Measurements from ENCODE around the gene PDLIM5. TPM values are rescaled to one million over a fixed set of nuclear protein-coding genes. Genes with fewer than 3 reads are reported as not detected.
A peak's percentile ranks its signal among the peaks of the same experiment; 100 is the strongest.
"Not testable (repeated sequence)": the region's sequence is repeated elsewhere in the genome, so short reads cannot be mapped to it uniquely, and the experiment has no call there.

PDLIM5 gene
- total RNA-seq, 2 donors from 2014 or later = 129 to 168 TPM

DNA sequence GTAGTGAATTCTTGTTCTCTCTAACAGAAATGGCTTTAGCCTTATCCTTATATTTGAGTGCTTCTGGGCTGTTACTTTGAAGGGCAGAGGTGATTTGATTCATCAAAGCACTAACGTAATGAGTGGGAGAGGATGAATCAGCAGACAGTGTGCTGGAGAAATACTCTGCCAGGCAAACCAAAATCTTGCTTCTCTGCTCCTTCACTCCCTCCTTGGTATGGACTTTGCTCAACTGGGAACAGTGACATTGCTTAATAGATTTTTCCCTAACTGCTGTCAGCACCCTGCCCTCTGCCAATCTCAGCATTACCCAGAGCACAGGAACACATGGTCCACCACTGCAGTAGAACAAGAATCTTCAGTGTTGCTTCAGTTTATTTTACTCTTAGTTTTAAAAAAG, 56.0 kb downstream of the PDLIM5 start:
- intact Hi-C loops (cut with DNase I) = no loop called here
- peak; percentile 29 for DNase-seq
- Histone ChIP-seq H3K27me3 (no peaks in the 10 kb centered on the region), H3K4me1 (peaks cover 11% of the 10 kb centered on the region), H3K9me3 (no peaks in the 10 kb centered on the region), H3K9ac (ENCODE audit: low read depth in 2 of 2, low read length in 2 of 2) (no peak overlapping the region), H3K4me3 (no peak overlapping the region), H3K27ac (peak overlapping the region; percentile 12), H3K36me3 (no peaks in the 10 kb centered on the region)
- TF ChIP-seq, protein P1, sequence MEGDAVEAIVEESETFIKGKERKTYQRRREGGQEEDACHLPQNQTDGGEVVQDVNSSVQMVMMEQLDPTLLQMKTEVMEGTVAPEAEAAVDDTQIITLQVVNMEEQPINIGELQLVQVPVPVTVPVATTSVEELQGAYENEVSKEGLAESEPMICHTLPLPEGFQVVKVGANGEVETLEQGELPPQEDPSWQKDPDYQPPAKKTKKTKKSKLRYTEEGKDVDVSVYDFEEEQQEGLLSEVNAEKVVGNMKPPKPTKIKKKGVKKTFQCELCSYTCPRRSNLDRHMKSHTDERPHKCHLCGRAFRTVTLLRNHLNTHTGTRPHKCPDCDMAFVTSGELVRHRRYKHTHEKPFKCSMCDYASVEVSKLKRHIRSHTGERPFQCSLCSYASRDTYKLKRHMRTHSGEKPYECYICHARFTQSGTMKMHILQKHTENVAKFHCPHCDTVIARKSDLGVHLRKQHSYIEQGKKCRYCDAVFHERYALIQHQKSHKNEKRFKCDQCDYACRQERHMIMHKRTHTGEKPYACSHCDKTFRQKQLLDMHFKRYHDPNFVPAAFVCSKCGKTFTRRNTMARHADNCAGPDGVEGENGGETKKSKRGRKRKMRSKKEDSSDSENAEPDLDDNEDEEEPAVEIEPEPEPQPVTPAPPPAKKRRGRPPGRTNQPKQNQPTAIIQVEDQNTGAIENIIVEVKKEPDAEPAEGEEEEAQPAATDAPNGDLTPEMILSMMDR (IDR thresholded peaks at IDR 0.05) = no peak

DNA sequence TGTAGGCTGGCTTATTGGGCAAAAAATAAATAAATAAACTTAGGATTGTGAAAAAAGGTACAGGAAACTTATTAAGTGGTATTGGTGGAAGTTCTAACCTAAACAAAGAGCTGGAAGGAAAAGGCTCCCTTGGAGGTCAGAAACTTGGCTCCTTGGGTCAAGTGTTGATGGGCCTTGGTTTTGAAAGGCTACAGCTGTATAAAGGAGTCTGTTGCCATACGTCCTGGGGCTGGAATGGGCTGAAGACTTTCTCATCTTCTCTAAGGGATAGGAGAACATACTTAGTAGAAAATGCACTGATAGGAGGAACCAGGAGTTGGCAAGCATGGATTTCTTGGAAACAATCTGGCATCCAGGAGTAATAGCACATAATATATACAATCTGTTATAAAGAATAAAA, 56.6 kb downstream of the PDLIM5 start:
- H3K27me3 ChIP-seq = no peaks in the 10 kb centered on the region
- peak overlapping the region; percentile 12 for H3K27ac ChIP-seq
- H3K4me1 ChIP-seq = peaks cover 11% of the 10 kb centered on the region
- intact Hi-C loops (cut with DNase I) = no loop called here
- TF ChIP-seq, protein P1 (IDR thresholded peaks at IDR 0.05) = no peak
- no peak overlapping the region for H3K4me3 ChIP-seq
- no peaks in the 10 kb centered on the region for H3K36me3 ChIP-seq
- H3K9ac ChIP-seq (ENCODE audit: low read depth in 2 of 2, low read length in 2 of 2) = peak overlapping the region in 1 of 2 donors; percentile 26
- H3K9me3 ChIP-seq = no peaks in the 10 kb centered on the region
- DNase-seq = no peak

DNA sequence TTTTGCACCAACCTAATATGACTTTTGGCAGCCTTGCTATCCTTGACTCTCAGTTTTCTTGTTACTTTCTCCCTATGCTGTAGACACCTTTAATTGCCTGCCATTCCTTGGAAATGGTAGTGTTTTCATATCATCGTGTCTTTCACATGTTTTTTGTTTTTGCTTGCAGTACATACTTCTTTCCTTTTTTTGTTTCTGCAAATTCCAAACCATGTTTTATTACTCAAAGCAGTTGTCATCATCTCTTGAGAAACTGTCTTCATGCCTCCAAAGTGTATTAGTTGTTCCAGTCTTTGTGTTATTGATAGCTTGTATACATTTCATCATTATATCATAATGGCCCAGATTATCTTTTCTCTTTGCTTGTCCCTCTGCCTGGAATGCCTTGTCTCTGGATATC, 57.1 kb downstream of the PDLIM5 start:
- DNase-seq = no peak
- Histone ChIP-seq H3K36me3 (no peaks in the 10 kb centered on the region), H3K4me3 (no peak overlapping the region), H3K27ac (no peak overlapping the region), H3K27me3 (no peaks in the 10 kb centered on the region), H3K9ac (ENCODE audit: low read depth in 2 of 2, low read length in 2 of 2) (no peak overlapping the region), H3K4me1 (peaks cover 11% of the 10 kb centered on the region), H3K9me3 (no peaks in the 10 kb centered on the region)
- intact Hi-C loops (cut with DNase I) = no loop called here
- TF ChIP-seq, protein P1 (IDR thresholded peaks at IDR 0.05) = no peak

DNA sequence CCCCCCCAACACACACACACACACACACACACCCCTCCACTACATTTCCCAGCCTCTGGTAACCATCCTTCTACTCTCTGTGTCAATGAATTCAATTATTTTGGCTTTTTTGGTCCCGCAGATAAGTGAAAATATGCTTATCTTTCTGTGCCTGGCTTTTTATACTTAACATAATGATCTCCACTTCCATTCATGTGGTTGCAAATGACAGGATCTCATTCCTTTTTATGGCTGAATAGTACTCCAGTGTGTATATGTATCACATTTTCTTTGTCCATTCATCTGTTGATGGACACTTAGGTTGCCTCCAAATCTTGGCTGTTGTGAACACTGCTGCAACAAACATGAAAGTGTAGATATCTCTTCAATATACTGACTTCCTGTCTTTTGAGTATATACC, 59.8 kb downstream of the PDLIM5 start:
- Histone ChIP-seq H3K36me3 (no peaks in the 10 kb centered on the region), H3K4me3 (no peak overlapping the region), H3K27ac (no peak overlapping the region), H3K4me1 (peaks cover 10% of the 10 kb centered on the region), H3K9me3 (no peaks in the 10 kb centered on the region), H3K27me3 (no peaks in the 10 kb centered on the region), H3K9ac (ENCODE audit: low read depth in 2 of 2, low read length in 2 of 2) (no peak overlapping the region)
- intact Hi-C loops (cut with DNase I) = no loop called here
- TF ChIP-seq, protein P1 (IDR thresholded peaks at IDR 0.05) = no peak
- DNase-seq = no peak

DNA sequence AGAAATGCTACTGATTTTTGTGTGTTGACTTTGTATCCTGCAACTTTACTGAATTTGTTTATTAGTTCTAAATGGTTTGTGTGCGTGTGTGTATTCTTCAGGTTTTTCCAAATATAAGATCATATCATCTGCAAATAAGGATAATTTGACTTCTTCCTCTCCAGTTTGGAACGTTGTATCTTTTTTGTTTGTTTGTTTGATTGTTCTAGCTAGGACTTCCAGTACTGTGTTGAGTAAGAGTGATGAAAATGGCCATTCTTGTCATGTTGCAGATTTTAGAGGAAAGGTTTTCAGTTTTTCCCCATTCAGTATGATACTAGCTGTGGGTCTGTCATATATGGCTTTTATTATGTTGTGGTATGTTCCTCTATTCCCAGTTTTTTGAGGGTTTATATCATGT, 61.8 kb downstream of the PDLIM5 start:
- intact Hi-C loops (cut with DNase I) = not testable (repeated sequence)

DNA sequence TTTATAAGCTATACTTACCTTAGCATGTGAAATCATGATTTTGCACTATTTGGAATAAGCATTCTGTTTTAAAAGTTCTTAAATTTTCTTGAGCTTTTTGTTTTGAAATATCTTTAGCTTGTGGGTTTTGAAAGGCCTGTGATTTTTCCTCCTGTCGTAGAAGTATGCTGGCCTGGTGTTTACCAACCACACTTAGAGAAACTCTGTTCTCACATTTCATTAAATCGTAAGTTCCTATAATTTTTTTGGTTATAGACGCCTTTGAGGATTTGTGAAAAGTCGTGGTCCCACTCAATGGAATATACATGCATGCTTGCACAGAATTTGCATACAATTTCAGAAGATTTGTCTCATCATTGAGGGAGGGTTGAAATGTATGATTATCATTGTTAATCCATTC, 63.6 kb downstream of the PDLIM5 start:
- TF ChIP-seq, protein P1 (IDR thresholded peaks at IDR 0.05) = no peak
- peaks cover 4% of the 10 kb centered on the region for H3K4me1 ChIP-seq
- H3K9me3 ChIP-seq = no peaks in the 10 kb centered on the region
- no peak for DNase-seq
- no peak overlapping the region for H3K9ac ChIP-seq (ENCODE audit: low read depth in 2 of 2, low read length in 2 of 2)
- H3K27me3 ChIP-seq = no peaks in the 10 kb centered on the region
- no peaks in the 10 kb centered on the region for H3K36me3 ChIP-seq
- H3K4me3 ChIP-seq = no peak overlapping the region
- intact Hi-C loops (cut with DNase I) = no loop called here
- no peak overlapping the region for H3K27ac ChIP-seq

More for the DNA sequence above, 61.8 kb downstream of the PDLIM5 start:
- H3K4me3 ChIP-seq; H3K4me1 ChIP-seq; H3K36me3 ChIP-seq; H3K27me3 ChIP-seq; H3K9me3 ChIP-seq; H3K27ac ChIP-seq; H3K9ac ChIP-seq (ENCODE audit: low read depth in 2 of 2, low read length in 2 of 2); DNase-seq: not testable (repeated sequence)

Measured in colonic mucosa (tissue), 4 donors.